B cell (primary cell): ENCODE results near the gene LY9.

Source experiments
- CTCF ChIP-seq: fragments of 200-600 bp; IDR thresholded peaks from one replicate; pipeline ENCODE4 v1.8.0; 2022; ENCODE audit warnings: antibody characterized with exemption, mild to moderate bottlenecking
- EZH2 ChIP-seq: IDR thresholded peaks from 2 replicates; pipeline ENCODE4 v1.6.1; 2012; ENCODE audit warnings: borderline replicate concordance, low read depth, mild to moderate bottlenecking, moderate library complexity, low read length; ENCODE audit not compliant: insufficient read depth, poor library complexity, severe bottlenecking

GRCh38 chr1:160761886-160762285 lies 34.1 kb upstream of the LY9 start:
- TF ChIP-seq EZH2, result no peak
- TF ChIP-seq CTCF, result no peak
